ENCODE measurements around the gene MYG1. TPM values are rescaled to one million over a fixed set of nuclear protein-coding genes. Genes with fewer than 3 reads are reported as not detected.

MYG1 gene
- total RNA-seq, 2 donors from 2014 or later = 48.1 to 75.4 TPM

- H3K27ac ChIP-seq = no peak overlapping the region
- no peaks in the 10 kb centered on the region for H3K4me1 ChIP-seq (replicated peaks)
- H3K4me3 ChIP-seq = no peak overlapping the region
- WGBS = 87% methylated on average over 2 of the region's 2 CpGs
- DNase-seq (ENCODE audit: low spot score) = no peak
- no peaks in the 10 kb centered on the region for H3K9me3 ChIP-seq
- intact Hi-C loops (cut with DNase I) = no loop called here
- no peaks in the 10 kb centered on the region for H3K27me3 ChIP-seq (replicated peaks; ENCODE audit: insufficient read depth)
- TF ChIP-seq CTCF (IDR thresholded peaks at IDR 0.05) = no peak
- TF ChIP-seq POLR2AphosphoS5 (IDR thresholded peaks at IDR 0.05) = no peak
- no peak for TF ChIP-seq POLR2A (IDR thresholded peaks at IDR 0.05)
- H3K36me3 ChIP-seq = no peaks in the 10 kb centered on the region
Observed at GRCh38 chr12:53265783-53266182, 33.7 kb upstream of the MYG1 start.

GRCh38 chr12:53267306-53267998 is 32.0 kb upstream of the MYG1 start:
- no peak for DNase-seq (ENCODE audit: low spot score)
- H3K27ac ChIP-seq = peak overlapping the region; percentile 30 to 34
- intact Hi-C loops (cut with DNase I) = no loop called here
- no peaks in the 10 kb centered on the region for H3K36me3 ChIP-seq
- H3K27me3 ChIP-seq (replicated peaks; ENCODE audit: insufficient read depth) = no peaks in the 10 kb centered on the region
- TF ChIP-seq POLR2A (IDR thresholded peaks at IDR 0.05) (no peak), CTCF (IDR thresholded peaks at IDR 0.05) (no peak), POLR2AphosphoS5 (IDR thresholded peaks at IDR 0.05) (no peak)
- peak overlapping the region; percentile 49 to 53 for H3K4me3 ChIP-seq
- H3K4me1 ChIP-seq (replicated peaks) = no peaks in the 10 kb centered on the region
- no peaks in the 10 kb centered on the region for H3K9me3 ChIP-seq
- WGBS = 47% methylated on average over 18 of the region's 18 CpGs

GRCh38 chr12:53267999-53268629 is 31.4 kb upstream of the MYG1 start, which contains the start of gene ESPL1:
Gene ESPL1, plus strand, starts transcription at chr12:53268299. Its CDS starts 468 bp downstream, at chr12:53268767.
- no peaks in the 10 kb centered on the region for H3K36me3 ChIP-seq
- intact Hi-C loops (cut with DNase I) = no loop called here

GRCh38 chr12:53268630-53269562 is 30.6 kb upstream of the MYG1 start:
- Histone ChIP-seq H3K4me3 (peak overlapping the region; percentile 49 to 53), H3K27ac (no peak overlapping the region), H3K4me1 (replicated peaks) (no peaks in the 10 kb centered on the region), H3K36me3 (no peaks in the 10 kb centered on the region), H3K9me3 (no peaks in the 10 kb centered on the region), H3K27me3 (replicated peaks; ENCODE audit: insufficient read depth) (no peaks in the 10 kb centered on the region)
- DNase-seq (ENCODE audit: low spot score) = no peak
- TF ChIP-seq CTCF (IDR thresholded peaks at IDR 0.05) (no peak), POLR2AphosphoS5 (IDR thresholded peaks at IDR 0.05) (no peak), POLR2A (IDR thresholded peaks at IDR 0.05) (no peak)
- intact Hi-C loops (cut with DNase I) = no loop called here
- WGBS = 41% methylated on average over 20 of the region's 20 CpGs

More at GRCh38 chr12:53267999-53268629, 31.4 kb upstream of the MYG1 start, which contains the start of gene ESPL1:
- Histone ChIP-seq H3K4me1 (replicated peaks) (no peaks in the 10 kb centered on the region), H3K9me3 (no peaks in the 10 kb centered on the region), H3K27ac (peak within 1 kb of the TSS; percentile 30 to 34), H3K4me3 (peak within 1 kb of the TSS; percentile 49 to 53), H3K27me3 (replicated peaks; ENCODE audit: insufficient read depth) (no peaks in the 10 kb centered on the region)
- peak; percentile 54 for DNase-seq (ENCODE audit: low spot score)
- TF ChIP-seq POLR2A (IDR thresholded peaks at IDR 0.05) (no peak), POLR2AphosphoS5 (IDR thresholded peaks at IDR 0.05) (peak; percentile 82), CTCF (IDR thresholded peaks at IDR 0.05) (peak in 2 of 4 experiments; percentile 22 to 39)
- WGBS = under 1% methylated on average over 48 of the region's 58 CpGs

All from prostate gland (tissue), 2 donors.